Breast epithelium (tissue), 3 donors: Measurements from ENCODE around the gene GOLGA8M.
"Not testable (repeated sequence)": the region's sequence is repeated elsewhere in the genome, so short reads cannot be mapped to it uniquely, and the experiment has no call there.

ENCODE experiments used
- POLR2A ChIP-seq: fragments of 450-650 bp; IDR thresholded peaks from one replicate; pipeline ENCODE4 v1.6.1; 2016; ENCODE audit warnings: antibody characterized with exemption, mild to moderate bottlenecking, moderate library complexity
- POLR2AphosphoS5 ChIP-seq, 3 donors: sonication (generic); formaldehyde crosslinking; IDR thresholded peaks; one replicate each; pipeline ENCODE4 v1.6.1; 2017; ENCODE audit warnings: antibody characterized with exemption in 3 of 3
- TF ChIP-seq, protein P1 (sequence below), 3 donors: fragments of 450-650 bp; IDR thresholded peaks; one replicate each; pipeline ENCODE4 v1.5.1; 2016 to 2017; ENCODE audit warnings: antibody characterized with exemption in 3 of 3, mild to moderate bottlenecking in 3 of 3, moderate library complexity in 3 of 3

DNA sequence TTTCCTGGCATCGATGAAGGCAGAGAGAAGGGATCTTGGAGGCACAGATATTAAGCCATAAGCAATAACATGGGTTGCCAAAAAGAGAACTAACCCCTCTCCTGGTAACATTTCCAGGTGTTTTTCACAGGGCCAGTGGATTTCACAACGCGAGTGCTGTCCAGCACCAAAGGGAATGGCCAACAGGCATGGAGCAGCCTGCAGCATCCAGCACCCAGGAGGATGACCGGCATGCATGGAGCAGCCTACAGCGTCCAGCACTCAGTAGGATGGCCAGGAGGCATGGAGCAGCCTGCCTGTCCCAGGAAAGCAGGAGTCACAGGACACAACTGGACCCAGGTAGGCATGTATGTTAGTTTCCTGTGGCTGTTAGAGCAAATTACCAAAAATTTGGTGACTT, 11.8 kb upstream of the GOLGA8M start:
- TF ChIP-seq, protein P1, sequence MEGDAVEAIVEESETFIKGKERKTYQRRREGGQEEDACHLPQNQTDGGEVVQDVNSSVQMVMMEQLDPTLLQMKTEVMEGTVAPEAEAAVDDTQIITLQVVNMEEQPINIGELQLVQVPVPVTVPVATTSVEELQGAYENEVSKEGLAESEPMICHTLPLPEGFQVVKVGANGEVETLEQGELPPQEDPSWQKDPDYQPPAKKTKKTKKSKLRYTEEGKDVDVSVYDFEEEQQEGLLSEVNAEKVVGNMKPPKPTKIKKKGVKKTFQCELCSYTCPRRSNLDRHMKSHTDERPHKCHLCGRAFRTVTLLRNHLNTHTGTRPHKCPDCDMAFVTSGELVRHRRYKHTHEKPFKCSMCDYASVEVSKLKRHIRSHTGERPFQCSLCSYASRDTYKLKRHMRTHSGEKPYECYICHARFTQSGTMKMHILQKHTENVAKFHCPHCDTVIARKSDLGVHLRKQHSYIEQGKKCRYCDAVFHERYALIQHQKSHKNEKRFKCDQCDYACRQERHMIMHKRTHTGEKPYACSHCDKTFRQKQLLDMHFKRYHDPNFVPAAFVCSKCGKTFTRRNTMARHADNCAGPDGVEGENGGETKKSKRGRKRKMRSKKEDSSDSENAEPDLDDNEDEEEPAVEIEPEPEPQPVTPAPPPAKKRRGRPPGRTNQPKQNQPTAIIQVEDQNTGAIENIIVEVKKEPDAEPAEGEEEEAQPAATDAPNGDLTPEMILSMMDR (IDR thresholded peaks at IDR 0.05) = not testable (repeated sequence)
- not testable (repeated sequence) for TF ChIP-seq POLR2AphosphoS5 (IDR thresholded peaks at IDR 0.05); POLR2A
